Astrocyte (in vitro differentiated cells and primary cell): Measurements from ENCODE around the gene TRIO. TPM values are rescaled to one million over a fixed set of nuclear protein-coding genes. Genes with fewer than 3 reads are reported as not detected.

Experiments
- DNase-seq: peaks from one replicate; pipeline ENCODE4 v3.0.0-alpha.2; 2010; ENCODE audit warnings: low read depth
- FAIRE-seq: peaks from 2 replicates; lab custom pipeline; 2011; peaks lifted over from hg19 to GRCh38; lab: Jason Lieb, UNC
- H2AFZ ChIP-seq: 2 replicates; pipeline ENCODE4 v1.6.0; 2012; ENCODE audit warnings: low read depth, low read length, inconsistent platforms
- H3K27ac ChIP-seq: 2 replicates; pipeline ENCODE4 v1.5.1; 2011; ENCODE audit warnings: low read depth, low read length, inconsistent platforms
- H3K27me3 ChIP-seq: 2 replicates; pipeline ENCODE4 v1.6.0; 2011; ENCODE audit warnings: low read length, inconsistent platforms; ENCODE audit not compliant: insufficient read depth
- H3K36me3 ChIP-seq: 2 replicates; pipeline ENCODE4 v1.5.1; 2011; ENCODE audit warnings: low read length, inconsistent platforms; ENCODE audit not compliant: insufficient read depth
- H3K4me1 ChIP-seq: 2 replicates; pipeline ENCODE4 v1.5.1; 2011; ENCODE audit warnings: low read length, inconsistent platforms; ENCODE audit not compliant: insufficient read depth
- H3K4me2 ChIP-seq: 2 replicates; pipeline ENCODE4 v1.6.0; 2012; ENCODE audit warnings: low read length, inconsistent platforms
- H3K4me3 ChIP-seq: 2 replicates; pipeline ENCODE4 v1.5.1; 2011; ENCODE audit warnings: low read depth, mild to moderate bottlenecking, low read length, inconsistent platforms; ENCODE audit not compliant: insufficient read depth
- H3K79me2 ChIP-seq: 2 replicates; pipeline ENCODE4 v1.6.0; 2012; ENCODE audit warnings: mild to moderate bottlenecking, low read length, inconsistent platforms; ENCODE audit not compliant: insufficient read depth
- H3K9ac ChIP-seq: 2 replicates; pipeline ENCODE4 v1.6.0; 2012; ENCODE audit warnings: mild to moderate bottlenecking, low read length, inconsistent platforms
- H3K9me3 ChIP-seq: 2 replicates; pipeline ENCODE4 v1.5.1; 2012; ENCODE audit warnings: low read depth, mild to moderate bottlenecking, low read length, inconsistent platforms; ENCODE audit not compliant: insufficient read depth
- H4K20me1 ChIP-seq: 2 replicates; pipeline ENCODE4 v1.6.0; 2012; ENCODE audit warnings: low read length, inconsistent platforms; ENCODE audit not compliant: insufficient read depth
- H3K27ac Mint-ChIP-seq: one replicate; pipeline ENCODE4 v1.8.0; 2021; ENCODE audit warnings: mild to moderate bottlenecking, mixed read lengths; ENCODE audit not compliant: unreplicated experiment
- H3K27me3 Mint-ChIP-seq: one replicate; pipeline ENCODE4 v1.8.0; 2021; ENCODE audit warnings: low read depth, mixed read lengths; ENCODE audit not compliant: unreplicated experiment
- H3K36me3 Mint-ChIP-seq: one replicate; pipeline ENCODE4 v1.8.0; 2021; ENCODE audit warnings: low read depth, mixed read lengths; ENCODE audit not compliant: unreplicated experiment
- H3K4me1 Mint-ChIP-seq: one replicate; pipeline ENCODE4 v1.8.0; 2021; ENCODE audit warnings: low read depth, mixed read lengths; ENCODE audit not compliant: unreplicated experiment
- H3K4me3 Mint-ChIP-seq: one replicate; pipeline ENCODE4 v1.8.0; 2021; ENCODE audit warnings: mild to moderate bottlenecking, moderate library complexity, mixed read lengths; ENCODE audit not compliant: unreplicated experiment
- H3K9me3 Mint-ChIP-seq: one replicate; pipeline ENCODE4 v1.8.0; 2021; ENCODE audit warnings: mild to moderate bottlenecking, mixed read lengths; ENCODE audit not compliant: unreplicated experiment
- CTCF ChIP-seq: IDR thresholded peaks from 2 replicates; pipeline ENCODE4 v1.5.1; 2011; ENCODE audit warnings: low read depth, mild to moderate bottlenecking, inconsistent platforms, low read length, moderate library complexity; ENCODE audit not compliant: insufficient read depth
- EZH2 ChIP-seq: IDR thresholded peaks from 2 replicates; pipeline ENCODE4 v1.6.1; 2012; ENCODE audit warnings: mild to moderate bottlenecking, low read length, inconsistent platforms; ENCODE audit not compliant: insufficient read depth
- total RNA-seq: library from RNA; stranded (reverse); gene quantifications from 2 replicates; pipeline ENCODE4 v1.2.1, GENCODE V29; 2021

The TRIO gene
- total RNA-seq, 1 donor from 2014 or later: 347 TPM

GRCh38 chr5:14168793-14169262 lies 25.7 kb downstream of the TRIO start:
- DNase-seq (no peak), FAIRE-seq (no peak)
- H3K4me3 Mint-ChIP-seq: no peak overlapping the region
- H3K36me3 ChIP-seq: peaks cover 7% of the 10 kb centered on the region
- TF ChIP-seq EZH2: no peak
- no peak for TF ChIP-seq CTCF
- H3K79me2 ChIP-seq: peaks cover 100% of the 10 kb centered on the region
- peaks cover 10% of the 10 kb centered on the region for H3K9me3 Mint-ChIP-seq
- H3K4me2 ChIP-seq: peak overlapping the region; percentile 67
- peak overlapping the region; percentile 90 for H3K27ac ChIP-seq
- no peaks in the 10 kb centered on the region for H3K27me3 ChIP-seq
- H3K36me3 Mint-ChIP-seq: peaks cover 12% of the 10 kb centered on the region
- peaks cover 85% of the 10 kb centered on the region for H3K4me1 ChIP-seq
- H2AFZ ChIP-seq: no peak overlapping the region
- H4K20me1 ChIP-seq: peaks cover 87% of the 10 kb centered on the region
- H3K27ac Mint-ChIP-seq: no peak overlapping the region
- no peaks in the 10 kb centered on the region for H3K27me3 Mint-ChIP-seq
- H3K9ac ChIP-seq: no peak overlapping the region
- H3K9me3 ChIP-seq: peaks cover 5% of the 10 kb centered on the region
- H3K4me3 ChIP-seq: no peak overlapping the region
- H3K4me1 Mint-ChIP-seq: peaks cover 83% of the 10 kb centered on the region

GRCh38 chr5:14171046-14171445 lies 27.9 kb downstream of the TRIO start:
- H4K20me1 ChIP-seq: peaks cover 80% of the 10 kb centered on the region
- FAIRE-seq (no peak), DNase-seq (no peak)
- H3K79me2 ChIP-seq: peaks cover 100% of the 10 kb centered on the region
- no peak for TF ChIP-seq CTCF
- no peak for TF ChIP-seq EZH2
- peaks cover 75% of the 10 kb centered on the region for H3K4me1 ChIP-seq
- no peak overlapping the region for H3K27ac Mint-ChIP-seq
- no peaks in the 10 kb centered on the region for H3K36me3 ChIP-seq
- H3K9me3 Mint-ChIP-seq: no peaks in the 10 kb centered on the region
- H3K4me3 Mint-ChIP-seq: no peak overlapping the region
- no peaks in the 10 kb centered on the region for H3K9me3 ChIP-seq
- peak overlapping the region; percentile 34 for H3K9ac ChIP-seq
- H3K4me3 ChIP-seq: peak overlapping the region; percentile 18
- H3K27me3 ChIP-seq: no peaks in the 10 kb centered on the region
- peaks cover 85% of the 10 kb centered on the region for H3K4me1 Mint-ChIP-seq
- H2AFZ ChIP-seq: no peak overlapping the region
- H3K36me3 Mint-ChIP-seq: peaks cover 1% of the 10 kb centered on the region
- H3K27me3 Mint-ChIP-seq: no peaks in the 10 kb centered on the region
- H3K27ac ChIP-seq: peak overlapping the region; percentile 69
- peak overlapping the region; percentile 64 for H3K4me2 ChIP-seq

GRCh38 chr5:14171621-14172020 lies 28.5 kb downstream of the TRIO start:
- Histone ChIP-seq H3K36me3 (no peaks in the 10 kb centered on the region), H3K27ac (peak overlapping the region; percentile 69), H3K4me1 (peaks cover 69% of the 10 kb centered on the region), H3K4me3 (peak overlapping the region; percentile 18), H3K9ac (peak overlapping the region; percentile 34), H4K20me1 (peaks cover 79% of the 10 kb centered on the region), H3K4me2 (peak overlapping the region; percentile 64), H3K79me2 (peaks cover 100% of the 10 kb centered on the region), H3K27me3 (no peaks in the 10 kb centered on the region), H3K9me3 (no peaks in the 10 kb centered on the region), H2AFZ (no peak overlapping the region)
- Mint-ChIP-seq H3K4me1 (peaks cover 79% of the 10 kb centered on the region), H3K4me3 (peak overlapping the region; percentile 47), H3K27ac (peak overlapping the region; percentile 37), H3K27me3 (no peaks in the 10 kb centered on the region), H3K9me3 (no peaks in the 10 kb centered on the region), H3K36me3 (peaks cover 1% of the 10 kb centered on the region)
- no peak for TF ChIP-seq EZH2
- no peak for TF ChIP-seq CTCF
- peak; percentile 68 for DNase-seq
- FAIRE-seq: no peak
